Suprapubic skin (tissue), 4 donors: Measurements from ENCODE around the gene CTSD.

Experiments used
- EP300 ChIP-seq: sonication (generic); formaldehyde crosslinking; IDR thresholded peaks from one replicate; pipeline ENCODE4 v1.6.1; 2017; ENCODE audit warnings: antibody characterized with exemption
- POLR2A ChIP-seq, 2 donors: fragments of 450-650 bp; IDR thresholded peaks; one replicate each; pipeline ENCODE4 v1.6.1; 2017; ENCODE audit warnings: antibody characterized with exemption in 2 of 2, mild to moderate bottlenecking in 2 of 2, moderate library complexity in 2 of 2
- POLR2AphosphoS5 ChIP-seq, 3 donors: sonication (generic); formaldehyde crosslinking; IDR thresholded peaks; one replicate each; pipeline ENCODE4 v1.6.1; 2017; ENCODE audit warnings: antibody characterized with exemption in 3 of 3
- TF ChIP-seq, protein P1 (sequence below), 2 donors: fragments of 200-600 bp in 1 of 2; fragments of 450-650 bp in 1 of 2; sonication (generic) in 1 of 2; IDR thresholded peaks; one replicate each; pipeline ENCODE4 v1.5.1; 2016 to 2019; ENCODE audit warnings: antibody characterized with exemption in 2 of 2, mild to moderate bottlenecking in 1 of 2, moderate library complexity in 1 of 2

- TF ChIP-seq, protein P1, sequence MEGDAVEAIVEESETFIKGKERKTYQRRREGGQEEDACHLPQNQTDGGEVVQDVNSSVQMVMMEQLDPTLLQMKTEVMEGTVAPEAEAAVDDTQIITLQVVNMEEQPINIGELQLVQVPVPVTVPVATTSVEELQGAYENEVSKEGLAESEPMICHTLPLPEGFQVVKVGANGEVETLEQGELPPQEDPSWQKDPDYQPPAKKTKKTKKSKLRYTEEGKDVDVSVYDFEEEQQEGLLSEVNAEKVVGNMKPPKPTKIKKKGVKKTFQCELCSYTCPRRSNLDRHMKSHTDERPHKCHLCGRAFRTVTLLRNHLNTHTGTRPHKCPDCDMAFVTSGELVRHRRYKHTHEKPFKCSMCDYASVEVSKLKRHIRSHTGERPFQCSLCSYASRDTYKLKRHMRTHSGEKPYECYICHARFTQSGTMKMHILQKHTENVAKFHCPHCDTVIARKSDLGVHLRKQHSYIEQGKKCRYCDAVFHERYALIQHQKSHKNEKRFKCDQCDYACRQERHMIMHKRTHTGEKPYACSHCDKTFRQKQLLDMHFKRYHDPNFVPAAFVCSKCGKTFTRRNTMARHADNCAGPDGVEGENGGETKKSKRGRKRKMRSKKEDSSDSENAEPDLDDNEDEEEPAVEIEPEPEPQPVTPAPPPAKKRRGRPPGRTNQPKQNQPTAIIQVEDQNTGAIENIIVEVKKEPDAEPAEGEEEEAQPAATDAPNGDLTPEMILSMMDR (IDR thresholded peaks at IDR 0.05): no peak
- TF ChIP-seq POLR2A (IDR thresholded peaks at IDR 0.05) (no peak), POLR2AphosphoS5 (IDR thresholded peaks at IDR 0.05) (no peak), EP300 (no peak)
These were observed 22.2 kb upstream of the CTSD start for GRCh38 chr11:1785749-1786413.
